HG03442 (cell line): ENCODE measurements around the gene TAF1C.
A peak's percentile ranks its signal among the peaks of the same experiment; 100 is the strongest.

Experiments
- ATAC-seq: cut with Tn5 transposase; IDR thresholded peaks from one replicate; pipeline ENCODE4 v1.9.1; 2021; ENCODE audit warnings: mild to moderate bottlenecking, moderate library complexity; ENCODE audit not compliant: unreplicated experiment

TAF1C gene

GRCh38 chr16:84184775-84185174, 2.1 kb downstream of the TAF1C start:
- ATAC-seq: no peak

GRCh38 chr16:84183911-84184591, 2.8 kb downstream of the TAF1C start:
- no peak for ATAC-seq

GRCh38 chr16:84183572-84183875, 3.3 kb downstream of the TAF1C start:
- no peak for ATAC-seq

- ATAC-seq: no peak
Observed at GRCh38 chr16:84182680-84183571, 3.9 kb downstream of the TAF1C start.

GRCh38 chr16:84182104-84182503, 4.8 kb downstream of the TAF1C start:
- no peak for ATAC-seq

- ATAC-seq: no peak
Observed at GRCh38 chr16:84181144-84181915, 5.5 kb downstream of the TAF1C start.

- ATAC-seq: no peak
Observed at GRCh38 chr16:84180519-84181140, 6.2 kb downstream of the TAF1C start.

- ATAC-seq: no peak
Observed at GRCh38 chr16:84179612-84180320, 7.1 kb downstream of the TAF1C start.

GRCh38 chr16:84178892-84179611, 7.8 kb downstream of the TAF1C start:
- ATAC-seq: no peak

GRCh38 chr16:84178146-84178765, 8.6 kb downstream of the TAF1C start:
- ATAC-seq: no peak

GRCh38 chr16:84177741-84178073, 9.2 kb downstream of the TAF1C start:
- ATAC-seq: no peak

GRCh38 chr16:84176192-84177053, 10.4 kb downstream of the TAF1C start:
- no peak for ATAC-seq

GRCh38 chr16:84175350-84176081, 11.3 kb downstream of the TAF1C start:
- ATAC-seq: peak; percentile 74

GRCh38 chr16:84174396-84174795, 12.5 kb downstream of the TAF1C start:
- ATAC-seq: no peak

- ATAC-seq: no peak
Observed at GRCh38 chr16:84169765-84170310, 17.0 kb downstream of the TAF1C start.

- no peak for ATAC-seq
Observed at GRCh38 chr16:84166796-84167695, 19.8 kb downstream of the TAF1C start.

- ATAC-seq: no peak
Observed at GRCh38 chr16:84165746-84166145, 21.1 kb downstream of the TAF1C start.
